K562 (cell line): Measurements from ENCODE around the gene GPR153. TPM values are rescaled to one million over a fixed set of nuclear protein-coding genes. Genes with fewer than 3 reads are reported as not detected.

ENCODE experiments used
- BRF2 ChIP-seq: IDR thresholded peaks from 3 replicates; pipeline ENCODE4 v1.6.1; 2011; ENCODE audit warnings: borderline replicate concordance, mild to moderate bottlenecking; ENCODE audit not compliant: insufficient read length, insufficient read depth
- CBFB ChIP-seq: sonication (generic); formaldehyde crosslinking; IDR thresholded peaks from 2 replicates; pipeline ENCODE4 v1.4.0; 2020; ENCODE audit warnings: mild to moderate bottlenecking, missing genetic modification reagents
- IRF9 ChIP-seq: fragments of 450-650 bp; IDR thresholded peaks from 2 replicates; pipeline ENCODE4 v1.6.1; 2016; ENCODE audit warnings: missing biosample characterization, missing genetic modification characterization
- KDM2B ChIP-seq: fragments of 250-450 bp; sonication (Bioruptor Pico); IDR thresholded peaks from 2 replicates; pipeline ENCODE4 v1.8.0; 2021; ENCODE audit warnings: mild to moderate bottlenecking, moderate library complexity
- LCOR ChIP-seq: sonication (generic); formaldehyde crosslinking; IDR thresholded peaks from 2 replicates; pipeline ENCODE4 v1.8.0; 2022; ENCODE audit warnings: mild to moderate bottlenecking, missing genetic modification reagents
- LEF1 ChIP-seq: fragments of 450-650 bp; IDR thresholded peaks from 2 replicates; pipeline ENCODE4 v1.6.1; 2016; ENCODE audit warnings: mild to moderate bottlenecking
- MCM5 ChIP-seq: fragments of 450-650 bp; IDR thresholded peaks from 2 replicates; pipeline ENCODE4 v1.6.1; 2016; ENCODE audit warnings: low read depth
- MEF2A ChIP-seq: IDR thresholded peaks from 2 replicates; pipeline ENCODE4 v1.6.1; 2011; ENCODE audit warnings: low read depth, mild to moderate bottlenecking, low read length, moderate library complexity; ENCODE audit not compliant: control insufficient read depth
- MNT ChIP-seq, 2 experiments: fragments of 450-650 bp; conservative IDR thresholded peaks; 2 replicates each; pipeline ENCODE4 v1.6.1; 2017; ENCODE audit warnings: mild to moderate bottlenecking in 2 of 2, moderate library complexity in 2 of 2
- PCBP1 ChIP-seq: fragments of 200-400 bp; formaldehyde crosslinking; IDR thresholded peaks from 2 replicates; pipeline ENCODE4 v1.6.1; 2018; ENCODE audit warnings: mild to moderate bottlenecking, low read depth, low read length; ENCODE audit not compliant: poor library complexity, severe bottlenecking
- SREBF2 ChIP-seq: sonication (generic); formaldehyde crosslinking; IDR thresholded peaks from 2 replicates; pipeline ENCODE4 v1.4.0; 2020; ENCODE audit warnings: mild to moderate bottlenecking, missing genetic modification reagents
- TBP ChIP-seq: optimal IDR thresholded peaks from 2 replicates; pipeline ENCODE3; 2011; ENCODE audit warnings: low read depth, low read length, improper control_type of control experiment
- ZNF12 ChIP-seq: sonication (generic); formaldehyde crosslinking; IDR thresholded peaks from 2 replicates; pipeline ENCODE4 v1.4.0; 2020; ENCODE audit warnings: mild to moderate bottlenecking, missing genetic modification reagents
- ZNF140 ChIP-seq: fragments of 250-450 bp; sonication (Bioruptor Pico); IDR thresholded peaks from 2 replicates; pipeline ENCODE4 v1.8.0; 2021; ENCODE audit warnings: moderate library complexity, mild to moderate bottlenecking, inconsistent platforms
- ZNF551 ChIP-seq: fragments of 250-450 bp; sonication (Bioruptor Pico); IDR thresholded peaks from 2 replicates; pipeline ENCODE4 v1.5.0; 2021; ENCODE audit warnings: mild to moderate bottlenecking, moderate library complexity
- polyA plus RNA-seq, 8 experiments: library from polyadenylated mRNA; depleted of rRNA in 4 of 8; stranded (reverse) in 5 of 8; unstranded in 3 of 8; fragments of >200 nt; fragmentation: Nextera tagmentation in 2 of 8; fragmentation: Illumina TruSeq in 1 of 8; extraction: Ambion mirVana in 2 of 8; extraction: Trizol in 1 of 8; gene quantifications; 2 replicates each; pipeline versions ENCODE4 v1.2.1 to v1.2.3, GENCODE V29; 2011 to 2014; ENCODE audit warnings: inconsistent platforms in 1 of 8, missing spikeins in 1 of 8
- total RNA-seq, 7 experiments: library from RNA; depleted of rRNA in 6 of 7; stranded (reverse); fragments of >200 nt in 6 of 7; fragmentation: Illumina TruSeq in 2 of 7; extraction: Trizol in 2 of 7; gene quantifications; 2 replicates each; pipeline versions ENCODE4 v1.2.1 to v1.2.3, GENCODE V29; 2011 to 2021; ENCODE audit warnings: low replicate concordance in 1 of 7
- TF ChIP-seq, protein P1 (sequence below): IDR thresholded peaks from 2 replicates; pipeline ENCODE4 v1.6.1; 2016; ENCODE audit warnings: missing genetic modification characterization, missing compliant biosample characterization
- TF ChIP-seq, protein P2 (sequence below): IDR thresholded peaks from 2 replicates; pipeline ENCODE4 v1.6.1; 2012; ENCODE audit warnings: low read depth, low read length, improper control_type of control experiment, borderline replicate concordance
- TF ChIP-seq, protein P3 (sequence below): fragments of 200-800 bp; sonication (Bioruptor generic); IDR thresholded peaks from 2 replicates; pipeline ENCODE4 v1.6.1; 2017; ENCODE audit warnings: missing genetic modification characterization, missing compliant biosample characterization

Gene GPR153
- total and polyA plus RNA-seq, 9 of the 15 experiments (the other 6 are each of a cell fraction or from before 2014, with no cell fraction given), result 0.01 to 1.5 (median 0.51) TPM

- peak; percentile 90 for TF ChIP-seq IRF9 (tag)
- no peak for TF ChIP-seq MCM5
- TF ChIP-seq, protein P1, sequence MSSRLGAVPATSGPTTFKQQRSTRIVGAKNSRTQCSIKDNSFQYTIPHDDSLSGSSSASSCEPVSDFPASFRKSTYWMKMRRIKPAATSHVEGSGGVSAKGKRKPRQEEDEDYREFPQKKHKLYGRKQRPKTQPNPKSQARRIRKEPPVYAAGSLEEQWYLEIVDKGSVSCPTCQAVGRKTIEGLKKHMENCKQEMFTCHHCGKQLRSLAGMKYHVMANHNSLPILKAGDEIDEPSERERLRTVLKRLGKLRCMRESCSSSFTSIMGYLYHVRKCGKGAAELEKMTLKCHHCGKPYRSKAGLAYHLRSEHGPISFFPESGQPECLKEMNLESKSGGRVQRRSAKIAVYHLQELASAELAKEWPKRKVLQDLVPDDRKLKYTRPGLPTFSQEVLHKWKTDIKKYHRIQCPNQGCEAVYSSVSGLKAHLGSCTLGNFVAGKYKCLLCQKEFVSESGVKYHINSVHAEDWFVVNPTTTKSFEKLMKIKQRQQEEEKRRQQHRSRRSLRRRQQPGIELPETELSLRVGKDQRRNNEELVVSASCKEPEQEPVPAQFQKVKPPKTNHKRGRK (tag), result no peak
- TF ChIP-seq TBP, result no peak
- no peak for TF ChIP-seq CBFB
- TF ChIP-seq ZNF551 (CRISPR knock-in tag), result no peak
- TF ChIP-seq SREBF2 (CRISPR knock-in tag), result no peak
- TF ChIP-seq LCOR (CRISPR knock-in tag), result no peak
- TF ChIP-seq, protein P2, sequence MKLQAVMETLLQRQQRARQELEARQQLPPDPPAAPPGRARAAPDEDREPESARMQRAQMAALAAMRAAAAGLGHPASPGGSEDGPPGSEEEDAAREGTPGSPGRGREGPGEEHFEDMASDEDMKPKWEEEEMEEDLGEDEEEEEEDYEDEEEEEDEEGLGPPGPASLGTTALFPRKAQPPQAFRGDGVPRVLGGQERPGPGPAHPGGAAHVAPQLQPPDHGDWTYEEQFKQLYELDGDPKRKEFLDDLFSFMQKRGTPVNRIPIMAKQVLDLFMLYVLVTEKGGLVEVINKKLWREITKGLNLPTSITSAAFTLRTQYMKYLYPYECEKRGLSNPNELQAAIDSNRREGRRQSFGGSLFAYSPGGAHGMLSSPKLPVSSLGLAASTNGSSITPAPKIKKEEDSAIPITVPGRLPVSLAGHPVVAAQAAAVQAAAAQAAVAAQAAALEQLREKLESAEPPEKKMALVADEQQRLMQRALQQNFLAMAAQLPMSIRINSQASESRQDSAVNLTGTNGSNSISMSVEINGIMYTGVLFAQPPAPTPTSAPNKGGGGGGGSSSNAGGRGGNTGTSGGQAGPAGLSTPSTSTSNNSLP, result no peak
- TF ChIP-seq PCBP1, result peak; percentile 91
- no peak for TF ChIP-seq ZNF12 (CRISPR knock-in tag)
- no peak for TF ChIP-seq MEF2A
- TF ChIP-seq BRF2, result no peak
- peak; percentile 68; the same call in 1 of the 2 replicates for TF ChIP-seq KDM2B
- TF ChIP-seq MNT (conservative IDR thresholded peaks at IDR 0.05), result peak in 1 of 2 experiments; percentile 66; a peak in 2 of 4 replicates
- TF ChIP-seq ZNF140 (CRISPR knock-in tag), result no peak
- TF ChIP-seq, protein P3, sequence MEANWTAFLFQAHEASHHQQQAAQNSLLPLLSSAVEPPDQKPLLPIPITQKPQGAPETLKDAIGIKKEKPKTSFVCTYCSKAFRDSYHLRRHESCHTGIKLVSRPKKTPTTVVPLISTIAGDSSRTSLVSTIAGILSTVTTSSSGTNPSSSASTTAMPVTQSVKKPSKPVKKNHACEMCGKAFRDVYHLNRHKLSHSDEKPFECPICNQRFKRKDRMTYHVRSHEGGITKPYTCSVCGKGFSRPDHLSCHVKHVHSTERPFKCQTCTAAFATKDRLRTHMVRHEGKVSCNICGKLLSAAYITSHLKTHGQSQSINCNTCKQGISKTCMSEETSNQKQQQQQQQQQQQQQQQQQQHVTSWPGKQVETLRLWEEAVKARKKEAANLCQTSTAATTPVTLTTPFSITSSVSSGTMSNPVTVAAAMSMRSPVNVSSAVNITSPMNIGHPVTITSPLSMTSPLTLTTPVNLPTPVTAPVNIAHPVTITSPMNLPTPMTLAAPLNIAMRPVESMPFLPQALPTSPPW (CRISPR knock-in tag), result peak; percentile 80
- TF ChIP-seq LEF1, result no peak
These were observed 1.2 kb downstream of the GPR153 start (continued) for GRCh38 chr1:6259491-6260362.
